GM12865 (cell line): ENCODE measurements around the gene GNAS.

Experiments used
- DNase-seq: peaks from one replicate; pipeline ENCODE4 v3.0.0; 2010; ENCODE audit warnings: low read depth
- H3K4me3 ChIP-seq: 2 replicates; pipeline ENCODE4 v1.5.1; 2011; ENCODE audit warnings: mild to moderate bottlenecking, low read depth, low read length, control low read depth
- TF ChIP-seq, protein P1 (sequence below): IDR thresholded peaks from 2 replicates; pipeline ENCODE4 v1.5.1; 2011; ENCODE audit warnings: low read length, control low read depth, low read depth, inconsistent platforms; ENCODE audit not compliant: insufficient read depth; ENCODE audit errors: missing control alignments

The GNAS gene

DNA sequence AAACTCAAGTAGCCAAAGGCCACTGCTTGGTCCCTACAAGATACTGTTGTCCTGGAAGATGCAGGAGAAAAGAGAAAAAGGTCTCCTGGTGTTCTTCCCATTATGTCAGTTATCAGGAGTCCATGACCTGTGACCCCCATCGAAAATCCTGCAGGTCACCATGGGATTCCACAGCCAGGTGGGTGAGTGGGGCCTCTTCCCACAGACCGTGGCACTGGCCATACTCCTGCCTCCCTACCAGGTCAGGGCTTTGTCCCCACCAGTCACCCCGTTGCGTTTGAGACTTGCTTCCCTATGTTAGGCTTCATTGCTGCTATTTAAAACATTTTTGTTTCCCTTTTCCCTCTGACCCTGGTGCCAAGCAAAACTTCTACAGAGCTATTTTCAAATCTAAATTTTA lies 60.6 kb downstream of the GNAS start:
- H3K4me3 ChIP-seq: no peak overlapping the region
- TF ChIP-seq, protein P1, sequence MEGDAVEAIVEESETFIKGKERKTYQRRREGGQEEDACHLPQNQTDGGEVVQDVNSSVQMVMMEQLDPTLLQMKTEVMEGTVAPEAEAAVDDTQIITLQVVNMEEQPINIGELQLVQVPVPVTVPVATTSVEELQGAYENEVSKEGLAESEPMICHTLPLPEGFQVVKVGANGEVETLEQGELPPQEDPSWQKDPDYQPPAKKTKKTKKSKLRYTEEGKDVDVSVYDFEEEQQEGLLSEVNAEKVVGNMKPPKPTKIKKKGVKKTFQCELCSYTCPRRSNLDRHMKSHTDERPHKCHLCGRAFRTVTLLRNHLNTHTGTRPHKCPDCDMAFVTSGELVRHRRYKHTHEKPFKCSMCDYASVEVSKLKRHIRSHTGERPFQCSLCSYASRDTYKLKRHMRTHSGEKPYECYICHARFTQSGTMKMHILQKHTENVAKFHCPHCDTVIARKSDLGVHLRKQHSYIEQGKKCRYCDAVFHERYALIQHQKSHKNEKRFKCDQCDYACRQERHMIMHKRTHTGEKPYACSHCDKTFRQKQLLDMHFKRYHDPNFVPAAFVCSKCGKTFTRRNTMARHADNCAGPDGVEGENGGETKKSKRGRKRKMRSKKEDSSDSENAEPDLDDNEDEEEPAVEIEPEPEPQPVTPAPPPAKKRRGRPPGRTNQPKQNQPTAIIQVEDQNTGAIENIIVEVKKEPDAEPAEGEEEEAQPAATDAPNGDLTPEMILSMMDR: no peak
- no peak for DNase-seq

DNA sequence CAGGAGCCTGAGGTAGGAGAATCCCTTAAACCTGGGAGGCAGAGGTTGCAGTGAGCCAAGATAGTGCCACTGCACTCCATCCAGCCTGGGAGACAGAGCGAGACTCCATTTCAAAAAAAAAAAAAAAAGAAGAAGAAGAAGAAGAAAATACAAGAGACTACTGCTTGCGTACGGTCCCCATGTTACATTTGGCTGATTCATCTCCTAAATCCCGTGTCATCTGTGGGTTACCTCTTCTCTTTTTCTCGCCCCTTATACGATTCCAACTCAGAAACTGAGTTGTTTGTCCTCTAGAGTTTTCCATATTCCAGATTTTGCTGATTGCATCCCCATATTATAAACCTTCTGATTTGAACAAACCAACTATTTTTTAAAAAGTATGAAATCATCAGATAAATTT lies 66.1 kb downstream of the GNAS start:
- TF ChIP-seq, protein P1: no peak
- no peak overlapping the region for H3K4me3 ChIP-seq
- no peak for DNase-seq

DNA sequence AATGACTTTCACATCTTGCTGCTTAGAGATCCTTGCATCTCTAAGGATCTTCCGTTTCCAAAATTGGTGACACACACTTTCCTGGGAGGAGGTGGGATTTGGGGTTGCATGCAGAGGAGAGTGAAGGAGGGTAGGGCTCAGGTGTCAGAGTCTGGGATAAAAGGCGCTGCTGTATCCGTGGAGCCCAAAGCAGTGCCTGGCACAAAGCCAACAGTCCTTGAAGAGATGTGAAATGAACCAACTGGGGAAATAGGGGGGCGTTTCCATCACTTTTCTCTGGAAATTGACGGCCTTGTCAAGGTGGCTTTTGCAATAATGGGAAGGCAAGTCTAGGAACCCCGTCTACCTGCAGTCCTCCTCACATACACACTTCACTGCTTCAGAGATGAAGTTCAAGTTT lies 69.0 kb downstream of the GNAS start:
- H3K4me3 ChIP-seq: no peak overlapping the region
- TF ChIP-seq, protein P1: no peak
- no peak for DNase-seq

DNA sequence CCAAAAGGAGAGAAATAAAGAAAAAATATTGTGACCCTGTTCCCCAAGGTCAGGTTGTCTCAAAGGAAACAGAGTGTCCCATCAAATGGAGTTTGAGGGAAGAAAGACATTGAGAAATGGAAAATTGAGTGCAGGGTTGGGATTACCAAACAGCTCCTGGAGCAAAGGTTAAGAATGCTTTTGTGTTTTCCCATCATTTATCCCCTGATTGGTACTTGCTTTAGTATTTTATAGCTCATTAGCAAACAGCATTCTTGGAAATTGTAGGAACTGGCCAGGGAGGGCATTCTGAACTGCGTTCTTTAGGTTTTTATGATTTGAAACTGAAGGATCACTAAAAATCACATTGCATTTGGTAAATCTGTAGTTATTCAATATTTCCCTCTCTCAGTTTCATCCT lies 69.5 kb downstream of the GNAS start:
- TF ChIP-seq, protein P1: no peak
- no peak overlapping the region for H3K4me3 ChIP-seq
- DNase-seq: no peak

DNA sequence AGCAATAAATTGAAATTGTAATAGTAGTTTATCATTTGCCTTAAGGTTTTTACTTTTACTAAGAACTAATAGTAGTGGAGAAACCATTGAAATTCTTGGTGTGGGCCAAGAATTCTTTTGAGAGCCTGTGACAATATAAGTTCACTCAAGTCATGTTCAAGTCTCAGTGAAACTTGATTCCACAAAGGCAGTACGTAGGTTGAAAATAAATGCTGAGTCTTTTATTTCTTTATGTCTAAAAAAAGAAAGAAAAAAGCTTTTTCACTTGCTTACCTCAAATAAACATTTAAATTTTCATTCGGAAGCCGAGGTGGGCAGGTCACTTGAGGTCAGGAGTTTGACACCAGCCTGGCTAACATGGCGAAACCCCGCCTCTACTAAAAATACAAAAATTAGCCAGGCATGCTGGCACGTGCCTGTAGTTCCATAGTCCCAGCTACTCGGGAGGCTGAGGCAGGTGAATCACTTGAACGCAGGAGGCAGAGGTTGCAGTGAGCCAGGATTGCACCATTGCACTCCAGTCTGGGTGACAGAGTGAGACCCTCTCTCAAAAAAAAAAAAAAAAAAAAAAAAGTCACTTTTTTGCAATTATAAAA lies 70.7 kb downstream of the GNAS start:
- TF ChIP-seq, protein P1: no peak
- no peak for DNase-seq
- H3K4me3 ChIP-seq: no peak overlapping the region

DNA sequence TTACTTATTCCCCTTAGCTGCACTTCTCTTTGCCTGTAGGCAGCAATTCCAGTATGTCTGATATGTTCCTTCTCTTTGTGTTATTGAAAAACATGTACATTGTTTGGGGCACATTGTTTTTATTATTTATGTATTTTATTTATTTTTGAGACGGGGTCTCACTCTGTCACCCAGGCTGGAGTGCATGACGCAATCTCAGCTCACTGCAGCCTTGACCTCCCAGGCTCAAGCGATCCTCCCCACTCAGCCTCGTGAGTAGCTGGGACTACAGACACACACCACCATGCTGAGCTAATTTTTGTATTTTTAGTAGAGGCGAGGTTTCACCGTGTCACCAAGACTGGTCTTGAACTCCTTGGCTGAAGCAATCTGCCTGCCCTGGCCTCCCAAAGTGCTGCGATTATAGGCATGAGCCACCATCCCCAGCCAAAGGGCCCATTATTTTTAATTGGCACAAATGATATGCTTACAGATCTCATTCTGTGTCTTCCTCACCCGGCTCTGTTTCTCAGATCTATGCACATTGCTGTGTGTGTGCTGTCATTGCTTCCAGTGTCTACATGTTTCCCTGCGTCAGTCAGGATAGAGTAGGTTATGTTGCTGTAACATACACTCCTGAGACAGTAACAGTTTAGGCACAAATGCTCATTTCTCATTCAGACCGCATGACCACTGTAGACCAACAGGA lies 74.4 kb downstream of the GNAS start:
- H3K4me3 ChIP-seq: no peak overlapping the region
- DNase-seq: no peak
- TF ChIP-seq, protein P1: no peak
